GM12878 (cell line): ENCODE measurements around the gene TNFRSF1A. TPM values are rescaled to one million over a fixed set of nuclear protein-coding genes. Genes with fewer than 3 reads are reported as not detected.

ENCODE experiments used
- ATAC-seq: fragments of 200-7000 bp; cut with Tn5 transposase; 3 replicates; pipeline ENCODE4 v1.9.1; 2020; ENCODE audit warnings: mild to moderate bottlenecking, moderate library complexity
- BruUV-seq: library from RNA; stranded (reverse); fragments of 400-500 nt; replicated peaks from 2 replicates; lab custom pipeline; 2021; lab: Mats Ljungman, UMichigan
- CTCF ChIA-PET: fragments of 300-600 bp; sonication (Branson Sonifier 250); formaldehyde crosslinking; extraction: SDS; loops from one replicate; lab custom pipeline; 2021; ENCODE audit warnings: inconsistent platforms; lab: Yijun Ruan, JAX
- POLR2A ChIA-PET: fragments of 350-600 bp; formaldehyde crosslinking; extraction: SDS; loops from one replicate; lab custom pipeline; 2021; ENCODE audit warnings: inconsistent platforms; lab: Charles Lee
- RAD21 ChIA-PET: fragments of 300-600 bp; sonication (Branson Sonifier 250); formaldehyde crosslinking; loops from one replicate; lab custom pipeline; 2023; ENCODE audit warnings: antibody characterized with exemption; ENCODE audit not compliant: unreplicated experiment; lab: Charles Lee
- SMC1A ChIA-PET: fragments of 300-600 bp; sonication (Branson Sonifier 250); formaldehyde crosslinking; loops from one replicate; lab custom pipeline; 2023; ENCODE audit not compliant: unreplicated experiment, uncharacterized antibody; lab: Charles Lee
- DNase-seq: peaks from one replicate; pipeline ENCODE4 v3.0.0-alpha.2; 2011; ENCODE audit warnings: low read depth, low spot score
- FAIRE-seq: peaks from 3 replicates; lab custom pipeline; 2011; peaks lifted over from hg19 to GRCh38; lab: Jason Lieb, UNC
- H2AFZ ChIP-seq: 2 replicates; pipeline ENCODE4 v1.6.0; 2011; ENCODE audit warnings: low read depth, low read length, control low read depth; ENCODE audit not compliant: control insufficient read depth
- H3K27ac ChIP-seq: 2 replicates; pipeline ENCODE4 v1.5.1; 2011; ENCODE audit warnings: control low read depth; ENCODE audit not compliant: control insufficient read depth, insufficient read depth
- H3K27me3 ChIP-seq, 2 experiments: replicated peaks in 1 of 2; 2 replicates each; pipeline versions ENCODE4 v1.6.0 to v1.6.1; 2011; ENCODE audit warnings: low read length in 1 of 2; ENCODE audit not compliant: control insufficient read depth in 2 of 2, insufficient read depth in 2 of 2
- H3K36me3 ChIP-seq, 2 experiments: 2 replicates each; pipeline ENCODE4 v1.5.1; 2011; ENCODE audit warnings: low read length in 1 of 2; ENCODE audit not compliant: control insufficient read depth in 2 of 2, insufficient read depth in 2 of 2
- H3K4me1 ChIP-seq: 2 replicates; pipeline ENCODE4 v1.6.1; 2011; ENCODE audit warnings: mild to moderate bottlenecking, low read length, moderate library complexity, mixed read lengths; ENCODE audit not compliant: control insufficient read depth, insufficient read depth
- H3K4me2 ChIP-seq: 2 replicates; pipeline ENCODE4 v1.6.0; 2011; ENCODE audit warnings: control low read depth; ENCODE audit not compliant: control insufficient read depth, insufficient read depth
- H3K4me3 ChIP-seq: fragments of 200-600 bp; sonication (generic); 2 replicates; pipeline ENCODE4 v1.5.1; 2016
- H3K79me2 ChIP-seq: 2 replicates; pipeline ENCODE4 v1.6.0; 2011; ENCODE audit warnings: low read length; ENCODE audit not compliant: control insufficient read depth, insufficient read depth
- H3K9ac ChIP-seq: 2 replicates; pipeline ENCODE4 v1.8.0; 2011; ENCODE audit warnings: low read length, control low read depth, mixed read lengths; ENCODE audit not compliant: control insufficient read depth, insufficient read depth
- H3K9me3 ChIP-seq: replicated peaks from 3 replicates; pipeline ENCODE4 v1.5.1; 2011; ENCODE audit warnings: mild to moderate bottlenecking, low read length; ENCODE audit not compliant: control insufficient read depth, insufficient read depth
- H4K20me1 ChIP-seq: 2 replicates; pipeline ENCODE4 v1.6.0; 2011; ENCODE audit not compliant: control insufficient read depth, insufficient read depth
- BRCA1 ChIP-seq: IDR thresholded peaks from 2 replicates; pipeline ENCODE4 v1.6.1; 2011; ENCODE audit warnings: low read depth, low read length, improper control_type of control experiment
- CREB1 ChIP-seq: IDR thresholded peaks from 2 replicates; pipeline ENCODE4 v1.6.1; 2012; ENCODE audit warnings: low read depth, mild to moderate bottlenecking, inconsistent platforms
- HDGF ChIP-seq: fragments of 450-650 bp; IDR thresholded peaks from 2 replicates; pipeline ENCODE4 v1.6.1; 2016; ENCODE audit warnings: antibody characterized with exemption
- MEF2B ChIP-seq: fragments of 450-650 bp; IDR thresholded peaks from 2 replicates; pipeline ENCODE4 v1.6.1; 2018; ENCODE audit warnings: mild to moderate bottlenecking, moderate library complexity; ENCODE audit not compliant: partially characterized antibody, poor library complexity, severe bottlenecking
- RAD21 ChIP-seq: IDR thresholded peaks from 2 replicates; pipeline ENCODE4 v1.6.1; 2011; ENCODE audit warnings: mild to moderate bottlenecking, low read depth, low read length, moderate library complexity; ENCODE audit not compliant: insufficient read depth
- RBBP5 ChIP-seq: fragments of 200-600 bp; sonication (generic); conservative IDR thresholded peaks from 2 replicates; pipeline ENCODE4 v1.6.1; 2016
- RUNX3 ChIP-seq: IDR thresholded peaks from 2 replicates; pipeline ENCODE4 v1.6.1; 2012; ENCODE audit warnings: low read length, inconsistent platforms
- STAT1 ChIP-seq: fragments of 450-650 bp; conservative IDR thresholded peaks from 2 replicates; pipeline ENCODE4 v1.6.1; 2014; ENCODE audit warnings: antibody characterized with exemption, mild to moderate bottlenecking
- STAT3 ChIP-seq: IDR thresholded peaks from 2 replicates; pipeline ENCODE4 v1.6.1; 2011; ENCODE audit warnings: low read depth, low read length, improper control_type of control experiment
- TBL1XR1 ChIP-seq: IDR thresholded peaks from 2 replicates; pipeline ENCODE4 v1.6.1; 2012; ENCODE audit warnings: low read depth, low read length, improper control_type of control experiment
- TCF12 ChIP-seq: IDR thresholded peaks from 2 replicates; pipeline ENCODE4 v1.6.1; 2011; ENCODE audit warnings: low read depth, mild to moderate bottlenecking, low read length
- WGBS: methylation state at CpG from one replicate; pipeline ENCODE4 v1.1.6; 2016; ENCODE audit warnings: low lambda C conversion rate; ENCODE audit not compliant: insufficient replicate concordance, insufficient coverage; ENCODE audit errors: missing lambda C conversion rate; 5-methylcytosine and 5-hydroxymethylcytosine counted together
- in situ Hi-C: fragments of 300-500 bp; cut with MboI; formaldehyde crosslinking; loops from 9 replicates; pipeline ENCODE4 v1.14.3; 2018; ENCODE audit warnings: mixed read lengths
- intact Hi-C: fragments of 100-400 bp; cut with micrococcal nuclease; formaldehyde crosslinking; loops from one replicate; pipeline ENCODE4 v1.14.2; 2022; ENCODE audit not compliant: unreplicated experiment
- polyA plus RNA-seq, 11 experiments: library from polyadenylated mRNA; depleted of rRNA in 4 of 11; unstranded in 6 of 11; stranded (reverse) in 5 of 11; fragments of >200 nt; fragmentation: Nextera tagmentation in 4 of 11; fragmentation: Illumina TruSeq in 1 of 11; extraction: Ambion mirVana in 4 of 11; extraction: Trizol in 1 of 11; gene quantifications; 1 replicate in 1 of 11; 2 replicates in 10 of 11; pipeline versions ENCODE4 v1.2.1 to v1.2.3, GENCODE V29; 2011 to 2016; ENCODE audit warnings: inconsistent platforms in 2 of 11, missing spikeins in 2 of 11, low read depth in 1 of 11
- total RNA-seq, 4 experiments: library from RNA; depleted of rRNA in 3 of 4; stranded (reverse); fragments of >200 nt in 3 of 4; fragmentation: Illumina TruSeq in 1 of 4; extraction: Trizol in 1 of 4; gene quantifications; 2 replicates each; pipeline versions ENCODE4 v1.2.1 to v1.2.3, GENCODE V29; 2013 to 2021
- TF ChIP-seq, protein P1 (sequence below): fragments of 450-650 bp; IDR thresholded peaks from 2 replicates; pipeline ENCODE4 v1.6.1; 2017; ENCODE audit warnings: mild to moderate bottlenecking, moderate library complexity
- TF ChIP-seq, protein P2 (sequence below): IDR thresholded peaks from 2 replicates; pipeline ENCODE4 v1.6.1; 2012; ENCODE audit warnings: low read length, inconsistent platforms

Gene TNFRSF1A
- total and polyA plus RNA-seq, 10 of the 15 experiments (the other 5 are each of a cell fraction or from before 2014, with no cell fraction given): 0.24 to 16.5 (median 13.0) TPM

DNA sequence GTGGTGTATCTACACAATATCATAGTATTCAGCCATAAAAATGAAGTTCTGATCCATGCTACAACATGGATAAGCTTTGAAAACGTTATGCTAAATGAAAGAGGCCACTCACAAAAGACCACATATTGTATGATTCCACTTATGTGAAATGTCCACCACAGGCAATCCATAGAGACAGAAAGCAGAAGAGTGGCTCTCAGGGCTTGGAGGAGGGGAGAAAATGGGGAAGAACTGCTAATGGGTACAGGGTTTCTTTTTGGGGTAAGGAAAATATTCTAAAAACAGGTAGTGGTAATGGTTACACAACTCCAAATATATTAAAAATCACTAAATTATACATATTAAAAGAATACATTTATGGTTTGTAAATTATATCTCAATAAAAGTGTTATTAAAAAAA, 17.0 kb upstream of the TNFRSF1A start:
- in situ Hi-C loops: no loop called here
- ChIA-PET CTCF (no interaction called here), RAD21 (interaction anchor here (0.7 kb wide), 1 partner anchor 109 kb away, joined by 3 read pairs; no protein-coding TSS in a partner anchor), POLR2A (interaction anchor here (0.6 to 0.7 kb wide), 2 partner anchors 18 to 196 kb away, joined by 3 to 4 read pairs; no protein-coding TSS in a partner anchor), SMC1A (interaction anchor here (1.2 to 3.2 kb wide), 5 partner anchors 8 to 29 kb away, joined by 3 to 13 read pairs (median 3); no protein-coding TSS in a partner anchor)
- no peaks in the 10 kb centered on the region for H3K79me2 ChIP-seq
- 0% methylated on average over 1 of the region's 1 CpG for WGBS
- ATAC-seq: no peak
- H3K9ac ChIP-seq: no peak overlapping the region
- intact Hi-C loops: no loop called here
- no peak for TF ChIP-seq MEF2B
- no peak for TF ChIP-seq RBBP5
- no peak for TF ChIP-seq STAT1
- no peak for TF ChIP-seq RUNX3
- TF ChIP-seq, protein P1, sequence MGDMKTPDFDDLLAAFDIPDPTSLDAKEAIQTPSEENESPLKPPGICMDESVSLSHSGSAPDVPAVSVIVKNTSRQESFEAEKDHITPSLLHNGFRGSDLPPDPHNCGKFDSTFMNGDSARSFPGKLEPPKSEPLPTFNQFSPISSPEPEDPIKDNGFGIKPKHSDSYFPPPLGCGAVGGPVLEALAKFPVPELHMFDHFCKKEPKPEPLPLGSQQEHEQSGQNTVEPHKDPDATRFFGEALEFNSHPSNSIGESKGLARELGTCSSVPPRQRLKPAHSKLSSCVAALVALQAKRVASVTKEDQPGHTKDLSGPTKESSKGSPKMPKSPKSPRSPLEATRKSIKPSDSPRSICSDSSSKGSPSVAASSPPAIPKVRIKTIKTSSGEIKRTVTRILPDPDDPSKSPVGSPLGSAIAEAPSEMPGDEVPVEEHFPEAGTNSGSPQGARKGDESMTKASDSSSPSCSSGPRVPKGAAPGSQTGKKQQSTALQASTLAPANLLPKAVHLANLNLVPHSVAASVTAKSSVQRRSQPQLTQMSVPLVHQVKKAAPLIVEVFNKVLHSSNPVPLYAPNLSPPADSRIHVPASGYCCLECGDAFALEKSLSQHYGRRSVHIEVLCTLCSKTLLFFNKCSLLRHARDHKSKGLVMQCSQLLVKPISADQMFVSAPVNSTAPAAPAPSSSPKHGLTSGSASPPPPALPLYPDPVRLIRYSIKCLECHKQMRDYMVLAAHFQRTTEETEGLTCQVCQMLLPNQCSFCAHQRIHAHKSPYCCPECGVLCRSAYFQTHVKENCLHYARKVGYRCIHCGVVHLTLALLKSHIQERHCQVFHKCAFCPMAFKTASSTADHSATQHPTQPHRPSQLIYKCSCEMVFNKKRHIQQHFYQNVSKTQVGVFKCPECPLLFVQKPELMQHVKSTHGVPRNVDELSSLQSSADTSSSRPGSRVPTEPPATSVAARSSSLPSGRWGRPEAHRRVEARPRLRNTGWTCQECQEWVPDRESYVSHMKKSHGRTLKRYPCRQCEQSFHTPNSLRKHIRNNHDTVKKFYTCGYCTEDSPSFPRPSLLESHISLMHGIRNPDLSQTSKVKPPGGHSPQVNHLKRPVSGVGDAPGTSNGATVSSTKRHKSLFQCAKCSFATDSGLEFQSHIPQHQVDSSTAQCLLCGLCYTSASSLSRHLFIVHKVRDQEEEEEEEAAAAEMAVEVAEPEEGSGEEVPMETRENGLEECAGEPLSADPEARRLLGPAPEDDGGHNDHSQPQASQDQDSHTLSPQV: no peak
- TF ChIP-seq CREB1: no peak
- no peak for TF ChIP-seq TBL1XR1
- no peak for TF ChIP-seq TCF12
- TF ChIP-seq, protein P2, sequence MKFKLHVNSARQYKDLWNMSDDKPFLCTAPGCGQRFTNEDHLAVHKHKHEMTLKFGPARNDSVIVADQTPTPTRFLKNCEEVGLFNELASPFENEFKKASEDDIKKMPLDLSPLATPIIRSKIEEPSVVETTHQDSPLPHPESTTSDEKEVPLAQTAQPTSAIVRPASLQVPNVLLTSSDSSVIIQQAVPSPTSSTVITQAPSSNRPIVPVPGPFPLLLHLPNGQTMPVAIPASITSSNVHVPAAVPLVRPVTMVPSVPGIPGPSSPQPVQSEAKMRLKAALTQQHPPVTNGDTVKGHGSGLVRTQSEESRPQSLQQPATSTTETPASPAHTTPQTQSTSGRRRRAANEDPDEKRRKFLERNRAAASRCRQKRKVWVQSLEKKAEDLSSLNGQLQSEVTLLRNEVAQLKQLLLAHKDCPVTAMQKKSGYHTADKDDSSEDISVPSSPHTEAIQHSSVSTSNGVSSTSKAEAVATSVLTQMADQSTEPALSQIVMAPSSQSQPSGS: no peak
- TF ChIP-seq BRCA1: no peak
- no peak for TF ChIP-seq STAT3
- TF ChIP-seq HDGF: no peak
- TF ChIP-seq RAD21: no peak
- no peaks in the 10 kb centered on the region; a peak in 1 of 4 replicates for H3K27me3 ChIP-seq
- no peaks in the 10 kb centered on the region; the same call in 1 of the 2 replicates for H3K4me1 ChIP-seq
- no peak for DNase-seq
- BruUV-seq: no TSS peak
- no peak overlapping the region for H2AFZ ChIP-seq
- no peaks in the 10 kb centered on the region for H3K36me3 ChIP-seq
- no peak overlapping the region for H3K27ac ChIP-seq
- no peaks in the 10 kb centered on the region for H4K20me1 ChIP-seq
- no peak overlapping the region for H3K4me2 ChIP-seq
- H3K9me3 ChIP-seq: no peaks in the 10 kb centered on the region
- no peak for FAIRE-seq
- H3K4me3 ChIP-seq: no peak overlapping the region
